Measurements from ENCODE around the gene DDX39A.
A peak's percentile ranks its signal among the peaks of the same experiment; 100 is the strongest.

The DDX39A gene

DNA sequence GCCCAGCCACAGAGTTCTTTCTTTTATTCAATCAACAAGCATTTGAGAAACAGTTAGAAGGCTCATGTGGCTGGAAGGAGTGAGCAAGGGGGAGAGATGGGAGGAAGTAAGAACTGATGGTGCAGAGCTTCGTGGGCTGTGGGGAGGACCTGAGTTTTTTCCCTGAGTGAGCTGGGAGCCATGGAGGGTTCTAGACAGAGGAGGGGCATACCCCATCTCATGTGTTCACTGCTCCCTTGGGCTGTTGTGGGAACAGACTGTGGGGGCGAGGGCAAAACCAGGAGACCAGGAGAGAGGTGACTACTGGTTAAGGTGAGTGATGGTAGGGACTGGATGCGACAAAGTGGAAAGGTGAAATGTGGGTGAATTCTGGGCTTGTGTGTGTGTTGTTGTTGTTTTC lies 11.6 kb upstream of the DDX39A start:
- H3K27me3 Mint-ChIP-seq (ENCODE audit: low read depth, poor library complexity) = peaks cover 48% of the 10 kb centered on the region
- DNase-seq = no peak
- H3K9me3 Mint-ChIP-seq = peaks cover 2% of the 10 kb centered on the region
- H3K4me1 Mint-ChIP-seq = peaks cover 31% of the 10 kb centered on the region
- peak overlapping the region; percentile 20 for H3K27ac Mint-ChIP-seq
- no peaks in the 10 kb centered on the region for H3K36me3 Mint-ChIP-seq (ENCODE audit: low read depth)
- H3K4me3 Mint-ChIP-seq = peak overlapping the region; percentile 65
- TF ChIP-seq, protein P1, sequence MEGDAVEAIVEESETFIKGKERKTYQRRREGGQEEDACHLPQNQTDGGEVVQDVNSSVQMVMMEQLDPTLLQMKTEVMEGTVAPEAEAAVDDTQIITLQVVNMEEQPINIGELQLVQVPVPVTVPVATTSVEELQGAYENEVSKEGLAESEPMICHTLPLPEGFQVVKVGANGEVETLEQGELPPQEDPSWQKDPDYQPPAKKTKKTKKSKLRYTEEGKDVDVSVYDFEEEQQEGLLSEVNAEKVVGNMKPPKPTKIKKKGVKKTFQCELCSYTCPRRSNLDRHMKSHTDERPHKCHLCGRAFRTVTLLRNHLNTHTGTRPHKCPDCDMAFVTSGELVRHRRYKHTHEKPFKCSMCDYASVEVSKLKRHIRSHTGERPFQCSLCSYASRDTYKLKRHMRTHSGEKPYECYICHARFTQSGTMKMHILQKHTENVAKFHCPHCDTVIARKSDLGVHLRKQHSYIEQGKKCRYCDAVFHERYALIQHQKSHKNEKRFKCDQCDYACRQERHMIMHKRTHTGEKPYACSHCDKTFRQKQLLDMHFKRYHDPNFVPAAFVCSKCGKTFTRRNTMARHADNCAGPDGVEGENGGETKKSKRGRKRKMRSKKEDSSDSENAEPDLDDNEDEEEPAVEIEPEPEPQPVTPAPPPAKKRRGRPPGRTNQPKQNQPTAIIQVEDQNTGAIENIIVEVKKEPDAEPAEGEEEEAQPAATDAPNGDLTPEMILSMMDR (IDR thresholded peaks at IDR 0.05) = no peak

- peaks cover 18% of the 10 kb centered on the region for H3K4me1 Mint-ChIP-seq
- H3K27me3 Mint-ChIP-seq (ENCODE audit: low read depth, poor library complexity) = peaks cover 48% of the 10 kb centered on the region
- no peak overlapping the region for H3K4me3 Mint-ChIP-seq
- H3K36me3 Mint-ChIP-seq (ENCODE audit: low read depth) = no peaks in the 10 kb centered on the region
- no peak for DNase-seq
- TF ChIP-seq, protein P1 (IDR thresholded peaks at IDR 0.05) = no peak
- peaks cover 4% of the 10 kb centered on the region for H3K9me3 Mint-ChIP-seq
- H3K27ac Mint-ChIP-seq = no peak overlapping the region
These were observed 9.8 kb upstream of the DDX39A start for GRCh38 chr19:14428882-14429416.

DNA sequence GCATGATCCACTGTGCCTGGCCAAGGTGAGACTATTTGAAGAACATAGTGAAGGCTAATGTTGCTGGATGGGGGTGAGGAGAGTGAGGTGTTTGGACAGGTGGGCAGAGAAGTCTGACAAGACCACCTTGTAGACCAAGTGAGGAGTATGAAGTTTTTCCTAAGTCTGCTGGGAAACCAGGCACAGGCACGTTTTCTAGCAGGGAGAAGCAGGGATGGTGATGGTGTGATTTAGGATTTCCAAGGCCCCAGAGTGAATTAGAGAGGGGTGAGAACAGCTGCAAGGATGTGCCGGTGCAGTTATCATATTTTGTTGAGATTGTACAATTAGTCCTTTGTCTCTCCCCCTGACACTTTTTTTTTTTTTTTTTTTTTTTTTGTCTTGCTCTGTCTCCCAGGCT lies 8.3 kb upstream of the DDX39A start:
- TF ChIP-seq, protein P1 (IDR thresholded peaks at IDR 0.05) = no peak
- no peak overlapping the region for H3K27ac Mint-ChIP-seq

DNA sequence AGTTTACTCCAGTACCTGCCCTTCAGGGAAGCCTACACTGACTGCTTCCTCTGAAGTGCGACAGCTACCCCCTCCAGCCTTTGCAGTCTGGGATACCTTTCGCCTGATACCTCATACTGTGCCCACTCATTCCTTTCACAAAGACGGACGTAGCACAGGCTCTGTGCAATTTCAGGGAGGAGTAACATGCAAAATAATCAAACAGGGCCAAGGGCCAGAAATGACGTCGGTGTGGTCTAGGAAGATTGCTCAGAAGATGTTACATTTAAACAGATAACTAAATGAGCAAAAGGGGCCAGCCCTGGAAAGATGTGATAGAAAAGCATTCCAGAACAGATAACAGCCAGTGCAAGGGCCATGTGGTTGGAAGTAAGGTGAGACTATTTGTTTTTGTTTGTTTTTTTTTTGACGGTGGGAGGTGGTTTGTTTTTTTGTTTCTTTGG lies 6.6 kb upstream of the DDX39A start:
- H3K4me3 Mint-ChIP-seq = no peak overlapping the region
- peaks cover 10% of the 10 kb centered on the region for H3K4me1 Mint-ChIP-seq

More for the DNA sequence above, 8.3 kb upstream of the DDX39A start:
- DNase-seq = no peak
- Mint-ChIP-seq H3K9me3 (peaks cover 4% of the 10 kb centered on the region), H3K27me3 (ENCODE audit: low read depth, poor library complexity) (peaks cover 46% of the 10 kb centered on the region), H3K36me3 (ENCODE audit: low read depth) (no peaks in the 10 kb centered on the region), H3K4me1 (peaks cover 15% of the 10 kb centered on the region), H3K4me3 (no peak overlapping the region)

GRCh38 chr19:14418856-14419105 lies 360 bp downstream of the DDX39A start:
- peaks cover 24% of the 10 kb centered on the region for H3K36me3 Mint-ChIP-seq (ENCODE audit: low read depth)
- TF ChIP-seq, protein P1 (IDR thresholded peaks at IDR 0.05) = no peak
- peaks cover 11% of the 10 kb centered on the region for H3K9me3 Mint-ChIP-seq
- H3K4me3 Mint-ChIP-seq = peak overlapping the region; percentile 92
- DNase-seq = peak; percentile 92
- peaks cover 45% of the 10 kb centered on the region for H3K4me1 Mint-ChIP-seq
- H3K27ac Mint-ChIP-seq = peak overlapping the region; percentile 96
- no peaks in the 10 kb centered on the region for H3K27me3 Mint-ChIP-seq (ENCODE audit: low read depth, poor library complexity)

More for the DNA sequence above, 6.6 kb upstream of the DDX39A start:
- no peaks in the 10 kb centered on the region for H3K36me3 Mint-ChIP-seq (ENCODE audit: low read depth)
- peaks cover 29% of the 10 kb centered on the region for H3K27me3 Mint-ChIP-seq (ENCODE audit: low read depth, poor library complexity)
- TF ChIP-seq, protein P1 (IDR thresholded peaks at IDR 0.05) = no peak
- DNase-seq = no peak
- peak overlapping the region; percentile 67 for H3K27ac Mint-ChIP-seq
- peaks cover 4% of the 10 kb centered on the region for H3K9me3 Mint-ChIP-seq

- TF ChIP-seq, protein P1 (IDR thresholded peaks at IDR 0.05) = no peak
- peak overlapping the region; percentile 79 for H3K4me3 Mint-ChIP-seq
- no peak for DNase-seq
- H3K27me3 Mint-ChIP-seq (ENCODE audit: low read depth, poor library complexity) = no peaks in the 10 kb centered on the region
- peaks cover 53% of the 10 kb centered on the region for H3K4me1 Mint-ChIP-seq
- peaks cover 11% of the 10 kb centered on the region for H3K9me3 Mint-ChIP-seq
- H3K36me3 Mint-ChIP-seq (ENCODE audit: low read depth) = peaks cover 35% of the 10 kb centered on the region
- peak overlapping the region; percentile 50 for H3K27ac Mint-ChIP-seq
These were observed 2.3 kb downstream of the DDX39A start for GRCh38 chr19:14416817-14417231.

Measured in nephron progenitor cell (in vitro differentiated cells).